Epidermal melanocyte (primary cell): ENCODE results near the gene S100A8.
"Not testable (repeated sequence)": the region's sequence is repeated elsewhere in the genome, so short reads cannot be mapped to it uniquely, and the experiment has no call there.

Source experiments
- DNase-seq: peaks from one replicate; pipeline ENCODE4 v3.0.0; 2011; ENCODE audit warnings: low spot score; ENCODE audit not compliant: insufficient read length

S100A8 gene

DNA sequence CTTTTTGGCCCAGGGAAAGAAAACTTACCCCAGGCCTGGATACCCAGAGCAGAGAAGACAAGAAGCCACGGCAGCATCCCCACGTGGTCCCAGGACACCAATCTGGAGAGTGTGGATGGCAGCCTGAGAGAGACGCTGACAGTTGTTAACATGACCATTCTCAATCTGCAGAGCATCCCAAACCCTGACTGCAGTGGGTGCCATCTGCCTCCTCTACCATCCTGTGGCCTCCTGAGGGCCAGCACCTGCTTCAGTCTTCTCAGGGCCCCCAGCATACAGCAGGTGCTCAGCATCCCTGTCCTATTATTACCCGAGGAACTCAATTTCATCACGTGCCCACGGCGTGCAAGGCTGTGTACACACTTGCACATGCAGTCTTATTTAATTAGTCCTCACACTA lies 43.0 kb downstream of the S100A8 start:
- DNase-seq = no peak

DNA sequence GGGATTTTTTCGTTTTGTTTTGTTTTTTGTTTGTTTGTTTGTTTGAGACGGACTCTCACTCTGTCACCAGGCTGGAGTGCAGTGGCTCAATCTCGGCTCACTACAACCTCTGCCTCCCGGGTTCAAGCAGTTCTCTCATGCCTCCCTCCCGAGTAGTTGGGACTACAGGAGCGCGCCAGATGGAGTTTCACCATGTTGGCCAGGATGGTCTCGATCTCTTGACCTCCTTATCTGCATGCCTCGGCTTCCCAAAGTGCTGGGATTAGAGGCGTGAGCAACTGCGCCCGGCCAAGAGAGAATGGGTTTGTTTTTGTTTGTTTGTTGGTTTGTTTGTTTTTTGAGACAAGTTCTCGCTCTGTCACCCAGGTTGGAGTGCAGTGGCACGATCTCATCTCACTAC lies 43.8 kb downstream of the S100A8 start:
- DNase-seq = not testable (repeated sequence)

DNA sequence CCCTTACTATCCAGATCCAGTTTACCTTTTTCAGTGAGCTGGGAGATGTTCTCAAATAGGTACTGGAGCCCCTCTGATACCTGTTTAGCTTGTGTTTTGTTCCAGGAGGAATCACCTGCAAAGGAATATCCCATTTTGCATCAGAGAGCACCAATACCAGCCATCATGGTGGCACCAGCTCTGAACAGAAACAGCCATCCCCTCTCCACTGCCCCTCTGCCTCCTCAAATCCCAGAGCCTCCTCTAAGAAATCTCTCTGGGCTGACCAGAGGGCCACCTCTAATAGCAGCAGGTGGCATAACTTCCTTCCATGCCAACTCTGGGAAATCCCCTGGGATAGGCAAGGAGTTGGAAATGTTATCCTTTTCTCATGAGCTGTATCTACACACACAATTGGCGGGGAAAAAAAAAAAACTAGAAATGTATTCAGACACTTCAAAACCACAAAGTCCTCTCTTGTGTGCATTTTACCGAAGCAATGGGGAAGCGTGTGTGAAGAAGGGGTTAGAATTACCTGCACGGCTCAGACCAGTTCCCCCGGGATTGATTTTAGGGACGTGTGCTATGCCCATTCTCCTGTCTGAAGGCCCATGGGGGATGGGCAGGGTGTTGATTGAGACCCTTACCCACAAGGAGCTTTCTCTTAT lies 44.7 kb downstream of the S100A8 start:
- DNase-seq = no peak

DNA sequence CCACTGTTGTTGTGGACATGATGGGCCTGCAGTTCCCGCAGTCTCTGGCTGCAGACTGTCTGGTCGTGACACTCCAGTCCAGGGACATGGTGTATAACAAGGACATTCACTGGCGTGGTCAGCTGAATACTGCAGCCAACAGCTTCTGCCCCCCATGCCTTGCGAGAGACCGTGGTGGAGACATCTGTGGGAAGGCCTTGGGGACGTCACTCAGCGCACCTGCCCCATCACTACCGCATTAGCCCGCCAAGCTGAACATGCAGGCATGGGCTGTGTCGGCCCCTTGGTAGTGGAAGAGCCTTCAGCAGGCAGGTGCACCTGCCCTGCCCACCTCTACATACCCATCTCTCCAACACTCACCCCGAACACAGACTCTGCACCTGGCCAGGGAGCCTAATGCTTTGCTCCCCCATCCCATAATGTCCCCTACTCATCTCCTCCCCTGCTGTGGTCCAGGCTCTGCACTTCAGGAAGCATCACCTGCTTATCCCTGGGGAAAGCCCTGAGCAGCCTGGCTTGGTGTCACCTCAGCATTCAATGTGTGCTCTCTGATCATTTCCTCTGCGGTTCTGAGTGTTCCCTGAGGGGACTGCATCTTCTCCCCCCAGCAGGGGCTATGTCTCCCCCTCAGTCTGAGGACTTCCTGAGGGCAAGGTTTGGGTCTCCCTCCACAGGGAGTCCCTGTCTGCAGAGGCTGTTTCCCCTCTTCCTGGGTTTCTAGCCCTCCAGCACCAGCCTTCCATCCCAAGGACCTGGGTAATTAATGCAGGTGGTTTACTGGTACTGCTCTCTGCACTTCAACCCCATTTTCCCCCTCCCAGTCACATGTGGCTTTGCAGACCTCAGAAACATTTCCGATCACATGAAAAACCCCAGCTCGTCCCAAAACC lies 45.4 kb downstream of the S100A8 start:
- no peak for DNase-seq

DNA sequence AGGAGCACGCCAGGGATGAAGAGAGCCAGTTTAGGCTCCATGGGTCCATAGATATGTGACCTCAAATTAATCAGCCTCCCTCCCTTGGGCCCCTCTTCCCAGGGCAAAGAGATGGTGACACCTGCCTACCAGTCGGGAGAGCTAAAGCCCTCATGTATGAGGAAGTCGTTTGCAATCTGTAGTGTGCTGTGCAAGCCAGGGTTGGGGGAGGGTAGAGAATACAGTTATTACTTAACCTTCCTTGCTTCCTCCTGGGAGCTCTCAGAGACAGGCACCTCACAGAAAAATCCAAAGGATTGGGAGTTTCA lies 46.2 kb downstream of the S100A8 start:
- DNase-seq = no peak

DNA sequence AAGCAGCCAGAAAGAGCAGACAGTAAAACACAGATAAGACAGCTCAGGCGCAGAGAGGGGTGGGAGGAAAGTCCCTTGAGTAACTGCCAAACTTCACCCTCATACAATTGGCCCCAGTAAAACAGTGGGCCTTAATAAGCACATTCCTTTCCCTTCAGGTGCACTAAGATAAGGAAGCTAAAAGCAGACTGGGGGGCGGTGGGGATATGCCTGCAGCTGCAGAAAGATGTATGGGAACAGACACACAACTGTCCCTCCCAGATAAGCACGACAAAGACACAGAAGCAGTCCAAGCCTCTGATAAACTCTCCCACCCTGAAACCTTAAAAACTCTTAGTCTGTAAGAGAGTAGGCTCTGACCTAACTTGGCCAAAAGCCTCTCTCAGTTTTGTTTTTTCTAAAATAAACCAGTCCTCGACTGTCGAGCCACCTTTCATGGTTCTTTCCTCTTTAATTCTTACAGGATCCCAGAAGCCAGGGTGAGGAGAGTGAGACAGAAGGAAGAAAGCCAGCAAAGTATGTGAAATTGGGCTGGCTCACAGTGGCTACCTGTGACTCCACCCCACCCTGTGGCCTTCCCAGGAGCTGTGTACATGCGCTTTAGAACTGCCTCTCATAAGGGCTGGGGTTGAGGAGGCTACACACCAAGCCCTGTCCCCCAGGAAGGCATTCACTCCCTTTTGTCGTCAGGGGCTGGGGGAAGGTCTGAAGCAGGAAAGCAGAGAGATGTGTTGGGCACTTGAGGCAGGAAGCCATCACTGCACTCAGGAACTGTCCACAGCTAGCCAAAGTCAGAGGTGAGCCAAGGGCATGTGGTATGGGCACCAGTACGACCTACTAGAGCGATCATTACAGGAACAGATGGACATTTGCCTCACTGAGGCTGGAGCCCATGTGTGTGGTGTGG lies 46.8 kb downstream of the S100A8 start:
- no peak for DNase-seq

DNA sequence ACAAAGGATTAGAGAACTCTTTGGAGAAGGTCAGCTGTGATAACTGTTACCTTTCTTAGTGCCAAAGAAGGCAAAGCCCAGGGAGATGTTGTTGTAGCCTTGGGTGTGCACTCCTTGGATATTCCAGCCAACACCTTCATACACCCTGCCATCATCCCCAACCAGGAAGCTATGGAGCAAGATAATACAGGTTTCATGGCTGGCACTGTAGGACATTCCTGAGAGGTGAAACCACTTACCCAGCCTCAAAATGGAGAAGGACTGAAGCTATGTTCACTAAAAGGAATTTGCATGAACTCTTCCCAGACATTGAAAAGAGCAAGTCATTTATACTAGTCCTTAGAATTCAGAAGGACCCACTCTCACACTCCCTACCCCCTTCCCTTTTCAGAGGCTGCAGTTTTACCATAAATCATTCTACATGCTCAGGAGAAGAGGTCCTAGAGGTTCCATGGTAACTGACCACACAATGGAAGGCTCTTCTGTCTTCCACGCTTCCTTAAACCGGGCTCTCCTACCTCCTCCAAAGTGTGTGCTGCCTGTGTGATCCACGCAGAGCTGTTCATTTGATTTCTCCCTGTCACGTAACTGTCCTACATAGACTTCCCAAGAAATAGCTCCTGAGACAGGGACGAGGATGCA lies 47.7 kb downstream of the S100A8 start:
- no peak for DNase-seq

DNA sequence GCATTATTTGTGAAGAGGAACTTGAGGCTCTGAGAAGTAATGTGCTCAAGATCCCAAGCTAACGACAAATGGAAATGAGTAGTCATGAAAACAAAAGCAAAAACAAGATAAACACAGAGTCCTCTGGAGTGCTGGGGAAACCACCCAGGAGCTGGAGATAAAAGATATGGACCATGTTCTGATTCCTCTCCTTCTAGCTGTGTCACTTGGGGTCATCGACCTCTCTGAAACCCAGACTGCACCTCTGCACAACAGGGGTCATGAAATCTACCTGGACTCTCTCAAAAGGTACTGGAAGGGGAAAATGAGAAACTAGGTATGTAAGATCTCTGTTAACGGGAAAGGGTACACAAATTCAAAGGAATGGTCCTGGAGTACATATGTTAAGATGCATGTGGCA lies 48.7 kb downstream of the S100A8 start:
- DNase-seq = no peak

DNA sequence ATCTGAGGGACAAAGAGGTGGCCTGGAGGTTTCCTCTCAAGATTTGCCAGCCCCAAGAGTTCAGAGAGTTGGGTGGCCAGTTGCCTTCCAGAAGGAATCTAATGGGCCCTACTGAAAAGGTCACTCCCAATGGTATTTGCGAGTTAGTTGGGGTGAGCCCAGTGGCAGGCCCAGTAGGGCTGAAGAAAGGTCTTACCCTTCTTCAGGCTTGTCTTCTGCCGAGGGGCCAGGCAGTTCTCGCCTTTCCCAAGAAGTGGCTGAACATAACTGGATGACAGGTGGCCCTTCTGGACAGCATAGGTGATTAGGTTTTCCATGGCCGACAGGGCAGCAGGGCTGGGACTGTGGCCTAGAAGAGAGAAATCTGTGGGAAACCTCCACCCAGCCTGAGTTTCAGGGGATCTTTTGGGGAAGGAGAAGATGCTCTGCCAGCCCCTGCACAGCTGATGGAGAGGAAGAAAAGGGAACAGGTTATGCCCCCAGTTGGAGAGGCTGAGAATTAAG lies 49.4 kb downstream of the S100A8 start:
- DNase-seq = no peak

DNA sequence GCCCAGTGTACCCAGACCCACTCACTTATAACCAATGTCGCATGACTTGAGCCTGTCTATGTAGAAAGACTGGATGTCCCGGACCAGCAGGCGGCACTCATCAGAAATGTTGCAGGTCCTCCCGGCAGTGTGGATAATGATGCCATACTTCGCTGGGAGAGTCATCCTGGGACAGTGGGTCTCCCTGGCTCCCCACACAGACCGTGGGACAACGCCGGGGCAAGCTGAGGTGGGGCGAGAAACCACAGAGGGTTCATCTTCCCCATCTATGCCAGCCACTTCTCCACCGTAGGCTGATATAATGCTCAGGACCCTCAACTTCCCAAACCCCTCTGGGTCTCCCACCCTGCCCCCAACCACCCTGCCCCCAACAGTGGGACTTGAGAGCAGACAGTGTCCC lies 50.5 kb downstream of the S100A8 start:
- no peak for DNase-seq
